ENCODE results near the gene PRDX2. TPM values are rescaled to one million over a fixed set of nuclear protein-coding genes. Genes with fewer than 3 reads are reported as not detected.

Gene PRDX2
- total RNA-seq, 6 experiments from 2014 or later: 214 to 269 (median 229) TPM

GRCh38 chr19:12769689-12770088 lies 31.9 kb downstream of the PRDX2 start:
- Mint-ChIP-seq H3K27ac (no peak overlapping the region), H3K36me3 (ENCODE audit: low read depth) (no peaks in the 10 kb centered on the region), H3K9me3 (no peaks in the 10 kb centered on the region), H3K4me3 (no peak overlapping the region), H3K27me3 (ENCODE audit: insufficient read depth) (peaks cover 1% of the 10 kb centered on the region), H3K4me1 (ENCODE audit: low read depth) (peaks cover 28% of the 10 kb centered on the region)
- no peak for DNase-seq
- TF ChIP-seq CTCF (IDR thresholded peaks at IDR 0.05): no peak

GRCh38 chr19:12767666-12768065 lies 33.9 kb downstream of the PRDX2 start:
- Mint-ChIP-seq H3K27me3 (ENCODE audit: insufficient read depth) (peaks cover 1% of the 10 kb centered on the region; the same call in 1 of the 2 replicates), H3K36me3 (ENCODE audit: low read depth) (peaks cover 4% of the 10 kb centered on the region; the same call in 1 of the 2 replicates), H3K4me3 (no peak overlapping the region), H3K4me1 (ENCODE audit: low read depth) (peaks cover 8% of the 10 kb centered on the region; the same call in 1 of the 2 replicates), H3K9me3 (no peaks in the 10 kb centered on the region), H3K27ac (no peak overlapping the region)
- no peak for DNase-seq
- TF ChIP-seq CTCF (IDR thresholded peaks at IDR 0.05): no peak

- no peak overlapping the region for H3K4me3 Mint-ChIP-seq
These were observed 34.5 kb downstream of the PRDX2 start for GRCh38 chr19:12767150-12767549.

GRCh38 chr19:12766051-12766521 lies 35.5 kb downstream of the PRDX2 start:
- TF ChIP-seq CTCF (IDR thresholded peaks at IDR 0.05): peak; percentile 86
- peak overlapping the region; percentile 82 for H3K4me3 Mint-ChIP-seq
- H3K4me1 Mint-ChIP-seq (ENCODE audit: low read depth): no peaks in the 10 kb centered on the region
- H3K36me3 Mint-ChIP-seq (ENCODE audit: low read depth): peaks cover 4% of the 10 kb centered on the region; the same call in 1 of the 2 replicates
- H3K9me3 Mint-ChIP-seq: no peaks in the 10 kb centered on the region
- H3K27me3 Mint-ChIP-seq (ENCODE audit: insufficient read depth): peaks cover 1% of the 10 kb centered on the region; the same call in 1 of the 2 replicates
- H3K27ac Mint-ChIP-seq: no peak overlapping the region
- DNase-seq: peak; percentile 53

More at GRCh38 chr19:12767150-12767549, 34.5 kb downstream of the PRDX2 start:
- no peak for DNase-seq
- no peaks in the 10 kb centered on the region for H3K9me3 Mint-ChIP-seq
- TF ChIP-seq CTCF (IDR thresholded peaks at IDR 0.05): no peak
- H3K27me3 Mint-ChIP-seq (ENCODE audit: insufficient read depth): peaks cover 1% of the 10 kb centered on the region; the same call in 1 of the 2 replicates
- H3K36me3 Mint-ChIP-seq (ENCODE audit: low read depth): peaks cover 4% of the 10 kb centered on the region; the same call in 1 of the 2 replicates
- H3K27ac Mint-ChIP-seq: no peak overlapping the region
- H3K4me1 Mint-ChIP-seq (ENCODE audit: low read depth): peaks cover 3% of the 10 kb centered on the region; the same call in 1 of the 2 replicates

GRCh38 chr19:12764698-12765097 lies 36.9 kb downstream of the PRDX2 start:
- H3K4me3 Mint-ChIP-seq: no peak overlapping the region
- peaks cover 4% of the 10 kb centered on the region; the same call in 1 of the 2 replicates for H3K36me3 Mint-ChIP-seq (ENCODE audit: low read depth)
- DNase-seq: no peak
- no peak for TF ChIP-seq CTCF (IDR thresholded peaks at IDR 0.05)
- H3K4me1 Mint-ChIP-seq (ENCODE audit: low read depth): no peaks in the 10 kb centered on the region
- H3K27me3 Mint-ChIP-seq (ENCODE audit: insufficient read depth): peaks cover 1% of the 10 kb centered on the region; the same call in 1 of the 2 replicates
- H3K9me3 Mint-ChIP-seq: no peaks in the 10 kb centered on the region
- H3K27ac Mint-ChIP-seq: no peak overlapping the region
